Stimulated activated CD8-positive, alpha-beta memory T cell treated with anti-CD3 and anti-CD28 coated beads, Interleukin-4, amount 100 ng/mL, for 24 hours (primary cell): Measurements from ENCODE around the gene THAP4.
"Not testable (repeated sequence)": the region's sequence is repeated elsewhere in the genome, so short reads cannot be mapped to it uniquely, and the experiment has no call there.

Source experiments
- DNase-seq: peaks from one replicate; pipeline ENCODE4 v3.0.0-alpha.2; 2020; ENCODE audit warnings: low read depth

The THAP4 gene

GRCh38 chr2:241612156-241613016, 24.6 kb downstream of the THAP4 start:
- DNase-seq: no peak

GRCh38 chr2:241611062-241611461, 25.9 kb downstream of the THAP4 start:
- no peak for DNase-seq

GRCh38 chr2:241609859-241610793, 26.8 kb downstream of the THAP4 start:
- DNase-seq: peak; percentile 89

- DNase-seq: no peak
Observed at GRCh38 chr2:241608881-241609280, 28.1 kb downstream of the THAP4 start.

GRCh38 chr2:241607162-241607885, 29.6 kb downstream of the THAP4 start:
- no peak for DNase-seq

GRCh38 chr2:241606186-241606585, 30.8 kb downstream of the THAP4 start:
- no peak for DNase-seq

GRCh38 chr2:241603686-241604085, 33.3 kb downstream of the THAP4 start:
- no peak for DNase-seq

- no peak for DNase-seq
Observed at GRCh38 chr2:241602720-241603119, 34.2 kb downstream of the THAP4 start.

- DNase-seq: no peak
Observed at GRCh38 chr2:241601841-241602240, 35.1 kb downstream of the THAP4 start.

- no peak for DNase-seq
Observed at GRCh38 chr2:241599615-241600014, 37.3 kb downstream of the THAP4 start.

GRCh38 chr2:241598487-241598886, 38.5 kb downstream of the THAP4 start:
- DNase-seq: no peak

- no peak for DNase-seq
Observed at GRCh38 chr2:241598061-241598460, 38.9 kb downstream of the THAP4 start.

GRCh38 chr2:241597561-241597960, 39.4 kb downstream of the THAP4 start:
- DNase-seq: no peak

GRCh38 chr2:241595600-241596140, 41.3 kb downstream of the THAP4 start:
- no peak for DNase-seq

- DNase-seq: no peak
Observed at GRCh38 chr2:241593271-241593670, 43.7 kb downstream of the THAP4 start.

GRCh38 chr2:241592126-241592845, 44.7 kb downstream of the THAP4 start:
- no peak for DNase-seq

- not testable (repeated sequence) for DNase-seq
Observed at GRCh38 chr2:241590496-241591455, 46.2 kb downstream of the THAP4 start.

- not testable (repeated sequence) for DNase-seq
Observed at GRCh38 chr2:241589863-241590262, 47.1 kb downstream of the THAP4 start.

- no peak for DNase-seq
Observed at GRCh38 chr2:241586564-241587264, 50.2 kb downstream of the THAP4 start.
